ENCODE measurements around the gene TCP10L. TPM values are rescaled to one million over a fixed set of nuclear protein-coding genes. Genes with fewer than 3 reads are reported as not detected.

TCP10L gene
- total and polyA plus RNA-seq, 10 of the 15 experiments (the other 5 are each of a cell fraction or from before 2014, with no cell fraction given) = 0.11 to 0.45 (median 0.19) TPM; not detected in 3

DNA sequence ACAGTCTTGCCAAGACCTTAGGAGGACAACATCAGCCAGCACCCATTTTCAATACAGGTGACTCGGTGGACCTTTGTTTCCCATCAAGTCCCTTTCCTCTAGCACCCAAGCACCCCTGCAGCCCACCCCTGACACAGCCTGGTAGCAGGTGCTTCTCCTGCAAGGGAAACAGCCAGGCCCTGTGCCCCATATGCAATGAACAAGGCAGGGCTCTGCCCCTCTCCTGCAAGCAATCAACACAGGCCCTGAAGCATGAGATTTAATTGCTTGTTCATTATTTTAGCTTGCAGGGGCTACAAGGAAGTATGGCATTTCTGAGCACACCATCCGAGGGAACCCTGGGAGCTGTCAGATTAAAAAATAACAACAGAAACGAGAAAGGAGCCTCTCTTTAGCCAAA lies 35.4 kb downstream of the TCP10L start:
- ChIA-PET POLR2A (no interaction called here), CTCF (interaction anchor here (1.9 kb wide), 1 partner anchor 20 kb away, joined by 4 read pairs; no protein-coding TSS in a partner anchor), RAD21 (ENCODE audit: unreplicated experiment) (no interaction called here), SMC1A (ENCODE audit: uncharacterized antibody, unreplicated experiment) (interaction anchor here (0.7 kb wide), 1 partner anchor 509 kb away, joined by 3 read pairs; no protein-coding TSS in a partner anchor)
- H3K4me1 ChIP-seq (ENCODE audit: control insufficient read depth, insufficient read depth, low read length) = no peaks in the 10 kb centered on the region
- H3K4me3 ChIP-seq = no peak overlapping the region
- DNase-seq (ENCODE audit: low read depth, low spot score) (no peak), FAIRE-seq (no peak), ATAC-seq (no peak)
- no peaks in the 10 kb centered on the region for H4K20me1 ChIP-seq (ENCODE audit: control insufficient read depth, insufficient read depth)
- WGBS (ENCODE audit: insufficient coverage, insufficient replicate concordance, low lambda C conversion rate, missing lambda C conversion rate) = 10% methylated on average over 3 of the region's 3 CpGs
- H3K4me2 ChIP-seq (ENCODE audit: control insufficient read depth, insufficient read depth) = no peak overlapping the region
- in situ Hi-C loops (cut with MboI) (no loop called here), intact Hi-C loops (cut with micrococcal nuclease; ENCODE audit: unreplicated experiment) (no loop called here)
- no peaks in the 10 kb centered on the region for H3K9me3 ChIP-seq (replicated peaks; ENCODE audit: control insufficient read depth, insufficient read depth, low read length)
- BruUV-seq (replicated peaks) = no TSS peak
- H2AFZ ChIP-seq (ENCODE audit: control insufficient read depth, low read depth, low read length) = no peak overlapping the region
- no peaks in the 10 kb centered on the region for H3K36me3 ChIP-seq (ENCODE audit: control insufficient read depth in 2 of 2, insufficient read depth in 2 of 2, low read length in 1 of 2)
- H3K27me3 ChIP-seq (replicated peaks in 1 of 2; ENCODE audit: control insufficient read depth in 2 of 2, insufficient read depth in 2 of 2, low read length in 1 of 2) = no peaks in the 10 kb centered on the region
- no peak overlapping the region for H3K27ac ChIP-seq (ENCODE audit: control insufficient read depth, insufficient read depth)
- H3K79me2 ChIP-seq (ENCODE audit: control insufficient read depth, insufficient read depth, low read length) = no peaks in the 10 kb centered on the region
- H3K9ac ChIP-seq (ENCODE audit: control insufficient read depth, insufficient read depth, low read length) = no peak overlapping the region
- TF ChIP-seq SMC3 (IDR thresholded peaks at IDR 0.05; ENCODE audit: borderline replicate concordance, low read length) = no peak
- TF ChIP-seq, protein P1, sequence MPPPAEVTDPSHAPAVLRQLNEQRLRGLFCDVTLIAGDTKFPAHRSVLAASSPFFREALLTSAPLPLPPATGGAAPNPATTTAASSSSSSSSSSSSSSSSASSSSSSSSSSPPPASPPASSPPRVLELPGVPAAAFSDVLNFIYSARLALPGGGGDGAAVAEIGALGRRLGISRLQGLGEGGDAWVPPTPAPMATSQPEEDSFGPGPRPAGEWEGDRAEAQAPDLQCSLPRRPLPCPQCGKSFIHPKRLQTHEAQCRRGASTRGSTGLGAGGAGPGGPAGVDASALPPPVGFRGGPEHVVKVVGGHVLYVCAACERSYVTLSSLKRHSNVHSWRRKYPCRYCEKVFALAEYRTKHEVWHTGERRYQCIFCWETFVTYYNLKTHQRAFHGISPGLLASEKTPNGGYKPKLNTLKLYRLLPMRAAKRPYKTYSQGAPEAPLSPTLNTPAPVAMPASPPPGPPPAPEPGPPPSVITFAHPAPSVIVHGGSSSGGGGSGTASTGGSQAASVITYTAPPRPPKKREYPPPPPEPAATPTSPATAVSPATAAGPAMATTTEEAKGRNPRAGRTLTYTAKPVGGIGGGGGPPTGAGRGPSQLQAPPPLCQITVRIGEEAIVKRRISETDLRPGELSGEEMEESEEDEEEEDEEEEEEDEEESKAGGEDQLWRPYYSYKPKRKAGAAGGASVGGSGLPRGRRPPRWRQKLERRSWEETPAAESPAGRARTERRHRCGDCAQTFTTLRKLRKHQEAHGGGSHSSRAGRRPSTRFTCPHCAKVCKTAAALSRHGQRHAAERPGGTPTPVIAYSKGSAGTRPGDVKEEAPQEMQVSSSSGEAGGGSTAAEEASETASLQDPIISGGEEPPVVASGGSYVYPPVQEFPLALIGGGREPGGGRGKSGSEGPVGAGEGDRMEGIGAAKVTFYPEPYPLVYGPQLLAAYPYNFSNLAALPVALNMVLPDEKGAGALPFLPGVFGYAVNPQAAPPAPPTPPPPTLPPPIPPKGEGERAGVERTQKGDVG (CRISPR knock-in tag; IDR thresholded peaks at IDR 0.05) = no peak
- TF ChIP-seq MEF2A (IDR thresholded peaks at IDR 0.05; ENCODE audit: insufficient read depth, low read depth, low read length) = no peak
- TF ChIP-seq, protein P2, sequence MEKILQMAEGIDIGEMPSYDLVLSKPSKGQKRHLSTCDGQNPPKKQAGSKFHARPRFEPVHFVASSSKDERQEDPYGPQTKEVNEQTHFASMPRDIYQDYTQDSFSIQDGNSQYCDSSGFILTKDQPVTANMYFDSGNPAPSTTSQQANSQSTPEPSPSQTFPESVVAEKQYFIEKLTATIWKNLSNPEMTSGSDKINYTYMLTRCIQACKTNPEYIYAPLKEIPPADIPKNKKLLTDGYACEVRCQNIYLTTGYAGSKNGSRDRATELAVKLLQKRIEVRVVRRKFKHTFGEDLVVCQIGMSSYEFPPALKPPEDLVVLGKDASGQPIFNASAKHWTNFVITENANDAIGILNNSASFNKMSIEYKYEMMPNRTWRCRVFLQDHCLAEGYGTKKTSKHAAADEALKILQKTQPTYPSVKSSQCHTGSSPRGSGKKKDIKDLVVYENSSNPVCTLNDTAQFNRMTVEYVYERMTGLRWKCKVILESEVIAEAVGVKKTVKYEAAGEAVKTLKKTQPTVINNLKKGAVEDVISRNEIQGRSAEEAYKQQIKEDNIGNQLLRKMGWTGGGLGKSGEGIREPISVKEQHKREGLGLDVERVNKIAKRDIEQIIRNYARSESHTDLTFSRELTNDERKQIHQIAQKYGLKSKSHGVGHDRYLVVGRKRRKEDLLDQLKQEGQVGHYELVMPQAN (conservative IDR thresholded peaks at IDR 0.05) = no peak
- TF ChIP-seq ZNF384 (IDR thresholded peaks at IDR 0.05; ENCODE audit: borderline replicate concordance, low read depth, low read length) = no peak
- TF ChIP-seq IRF4 (IDR thresholded peaks at IDR 0.05; ENCODE audit: low read depth, low read length) = no peak
- no peak for TF ChIP-seq MYC (IDR thresholded peaks at IDR 0.05; ENCODE audit: insufficient read depth, insufficient read length, insufficient replicate concordance, low read length, severe bottlenecking)
- TF ChIP-seq ZNF24 (IDR thresholded peaks at IDR 0.05) = no peak
- TF ChIP-seq EZH2 (IDR thresholded peaks at IDR 0.05; ENCODE audit: borderline replicate concordance, control insufficient read depth, low read depth, low read length) = no peak
- TF ChIP-seq, protein P3, sequence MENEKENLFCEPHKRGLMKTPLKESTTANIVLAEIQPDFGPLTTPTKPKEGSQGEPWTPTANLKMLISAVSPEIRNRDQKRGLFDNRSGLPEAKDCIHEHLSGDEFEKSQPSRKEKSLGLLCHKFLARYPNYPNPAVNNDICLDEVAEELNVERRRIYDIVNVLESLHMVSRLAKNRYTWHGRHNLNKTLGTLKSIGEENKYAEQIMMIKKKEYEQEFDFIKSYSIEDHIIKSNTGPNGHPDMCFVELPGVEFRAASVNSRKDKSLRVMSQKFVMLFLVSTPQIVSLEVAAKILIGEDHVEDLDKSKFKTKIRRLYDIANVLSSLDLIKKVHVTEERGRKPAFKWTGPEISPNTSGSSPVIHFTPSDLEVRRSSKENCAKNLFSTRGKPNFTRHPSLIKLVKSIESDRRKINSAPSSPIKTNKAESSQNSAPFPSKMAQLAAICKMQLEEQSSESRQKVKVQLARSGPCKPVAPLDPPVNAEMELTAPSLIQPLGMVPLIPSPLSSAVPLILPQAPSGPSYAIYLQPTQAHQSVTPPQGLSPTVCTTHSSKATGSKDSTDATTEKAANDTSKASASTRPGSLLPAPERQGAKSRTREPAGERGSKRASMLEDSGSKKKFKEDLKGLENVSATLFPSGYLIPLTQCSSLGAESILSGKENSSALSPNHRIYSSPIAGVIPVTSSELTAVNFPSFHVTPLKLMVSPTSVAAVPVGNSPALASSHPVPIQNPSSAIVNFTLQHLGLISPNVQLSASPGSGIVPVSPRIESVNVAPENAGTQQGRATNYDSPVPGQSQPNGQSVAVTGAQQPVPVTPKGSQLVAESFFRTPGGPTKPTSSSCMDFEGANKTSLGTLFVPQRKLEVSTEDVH (IDR thresholded peaks at IDR 0.05; ENCODE audit: low read depth, partially characterized antibody) = no peak
- TF ChIP-seq GATAD2B (conservative IDR thresholded peaks at IDR 0.05; ENCODE audit: low read depth) = no peak
- TF ChIP-seq CHD4 (IDR thresholded peaks at IDR 0.05) = no peak
- no peak for TF ChIP-seq LARP7 (IDR thresholded peaks at IDR 0.05)
- no peak for TF ChIP-seq NR2F1 (conservative IDR thresholded peaks at IDR 0.05)
- no peak for TF ChIP-seq TAF1 (IDR thresholded peaks at IDR 0.05; ENCODE audit: borderline replicate concordance, low read depth, low read length)
